Tibial nerve (tissue), 4 donors: ENCODE results near the gene NCOA1. TPM values are rescaled to one million over a fixed set of nuclear protein-coding genes. Genes with fewer than 3 reads are reported as not detected.
"Not testable (repeated sequence)": the region's sequence is repeated elsewhere in the genome, so short reads cannot be mapped to it uniquely, and the experiment has no call there.

Source experiments
- DNase-seq, 2 donors: peaks; one replicate each; pipeline ENCODE4 v3.0.0-alpha.2; 2019; ENCODE audit warnings: low spot score in 2 of 2
- H3K27ac ChIP-seq, 4 donors: fragments of 200-600 bp; sonication (generic) in 3 of 4; one replicate each; pipeline ENCODE4 v1.5.1; 2017 to 2019; ENCODE audit warnings: mild to moderate bottlenecking in 1 of 4
- H3K27me3 ChIP-seq, 2 donors: fragments of 200-600 bp; sonication (generic) in 1 of 2; one replicate each; pipeline versions ENCODE4 v1.5.1 to v1.6.0; 2017 to 2019
- H3K36me3 ChIP-seq, 3 donors: fragments of 200-600 bp; sonication (generic); one replicate each; pipeline ENCODE4 v1.5.1; 2018 to 2019
- H3K4me1 ChIP-seq, 4 donors: fragments of 200-600 bp; sonication (generic) in 3 of 4; one replicate each; pipeline ENCODE4 v1.5.1; 2017 to 2019
- H3K4me3 ChIP-seq, 4 donors: fragments of 200-600 bp; sonication (generic) in 3 of 4; one replicate each; pipeline ENCODE4 v1.5.1; 2017 to 2019; ENCODE audit warnings: mild to moderate bottlenecking in 1 of 4, moderate library complexity in 1 of 4
- H3K9me3 ChIP-seq, 4 donors: fragments of 200-600 bp; sonication (generic) in 3 of 4; one replicate each; pipeline ENCODE4 v1.5.1; 2017 to 2019
- EP300 ChIP-seq, 2 donors: sonication (generic); formaldehyde crosslinking; IDR thresholded peaks; one replicate each; pipeline ENCODE4 v1.6.1; 2017; ENCODE audit warnings: antibody characterized with exemption in 2 of 2, mild to moderate bottlenecking in 1 of 2
- POLR2A ChIP-seq, 2 donors: fragments of 450-650 bp; IDR thresholded peaks; one replicate each; pipeline ENCODE4 v1.6.1; 2017; ENCODE audit warnings: antibody characterized with exemption in 2 of 2, mild to moderate bottlenecking in 2 of 2, moderate library complexity in 2 of 2
- WGBS, 2 donors: methylation state at CpG; one replicate each; pipeline ENCODE4 v1.1.5; 2018; 5-methylcytosine and 5-hydroxymethylcytosine counted together
- total RNA-seq, 4 donors: library from RNA; depleted of rRNA; stranded (reverse); fragments of >200 nt; gene quantifications; one replicate each; pipeline ENCODE4 v1.1.0, GENCODE V29; 2016
- TF ChIP-seq, protein P1 (sequence below), 5 experiments: fragments of 200-600 bp in 3 of 5; fragments of 450-650 bp in 2 of 5; sonication (generic) in 3 of 5; IDR thresholded peaks; one replicate each; pipeline ENCODE4 v1.5.1; 2016 to 2019; ENCODE audit warnings: antibody characterized with exemption in 5 of 5, mild to moderate bottlenecking in 3 of 5, moderate library complexity in 2 of 5

The NCOA1 gene
- total RNA-seq, 4 donors from 2014 or later = 57.0 to 78.9 (median 59.3) TPM

GRCh38 chr2:24530796-24531195, 39.7 kb downstream of the NCOA1 start:
- Histone ChIP-seq H3K4me3 (no peak overlapping the region), H3K27me3 (no peaks in the 10 kb centered on the region), H3K4me1 (no peaks in the 10 kb centered on the region), H3K36me3 (no peaks in the 10 kb centered on the region), H3K27ac (no peak overlapping the region), H3K9me3 (peaks cover 0 to 42% (median 2%) of the 10 kb centered on the region in 4 donors)
- DNase-seq = no peak
- no peak for TF ChIP-seq EP300 (IDR thresholded peaks at IDR 0.05)
- no peak for TF ChIP-seq POLR2A (IDR thresholded peaks at IDR 0.05)
- TF ChIP-seq, protein P1, sequence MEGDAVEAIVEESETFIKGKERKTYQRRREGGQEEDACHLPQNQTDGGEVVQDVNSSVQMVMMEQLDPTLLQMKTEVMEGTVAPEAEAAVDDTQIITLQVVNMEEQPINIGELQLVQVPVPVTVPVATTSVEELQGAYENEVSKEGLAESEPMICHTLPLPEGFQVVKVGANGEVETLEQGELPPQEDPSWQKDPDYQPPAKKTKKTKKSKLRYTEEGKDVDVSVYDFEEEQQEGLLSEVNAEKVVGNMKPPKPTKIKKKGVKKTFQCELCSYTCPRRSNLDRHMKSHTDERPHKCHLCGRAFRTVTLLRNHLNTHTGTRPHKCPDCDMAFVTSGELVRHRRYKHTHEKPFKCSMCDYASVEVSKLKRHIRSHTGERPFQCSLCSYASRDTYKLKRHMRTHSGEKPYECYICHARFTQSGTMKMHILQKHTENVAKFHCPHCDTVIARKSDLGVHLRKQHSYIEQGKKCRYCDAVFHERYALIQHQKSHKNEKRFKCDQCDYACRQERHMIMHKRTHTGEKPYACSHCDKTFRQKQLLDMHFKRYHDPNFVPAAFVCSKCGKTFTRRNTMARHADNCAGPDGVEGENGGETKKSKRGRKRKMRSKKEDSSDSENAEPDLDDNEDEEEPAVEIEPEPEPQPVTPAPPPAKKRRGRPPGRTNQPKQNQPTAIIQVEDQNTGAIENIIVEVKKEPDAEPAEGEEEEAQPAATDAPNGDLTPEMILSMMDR (IDR thresholded peaks at IDR 0.05) = no peak

- not testable (repeated sequence) for H3K4me3 ChIP-seq, DNase-seq, H3K4me1 ChIP-seq, H3K27ac ChIP-seq, H3K36me3 ChIP-seq, H3K27me3 ChIP-seq
- WGBS, 2 donors = 97 to 98% methylated on average over 6 of the region's 6 CpGs
- peaks cover 0 to 46% (median 2%) of the 10 kb centered on the region in 4 donors for H3K9me3 ChIP-seq
Measured at GRCh38 chr2:24531610-24532009, 40.6 kb downstream of the NCOA1 start.

DNA sequence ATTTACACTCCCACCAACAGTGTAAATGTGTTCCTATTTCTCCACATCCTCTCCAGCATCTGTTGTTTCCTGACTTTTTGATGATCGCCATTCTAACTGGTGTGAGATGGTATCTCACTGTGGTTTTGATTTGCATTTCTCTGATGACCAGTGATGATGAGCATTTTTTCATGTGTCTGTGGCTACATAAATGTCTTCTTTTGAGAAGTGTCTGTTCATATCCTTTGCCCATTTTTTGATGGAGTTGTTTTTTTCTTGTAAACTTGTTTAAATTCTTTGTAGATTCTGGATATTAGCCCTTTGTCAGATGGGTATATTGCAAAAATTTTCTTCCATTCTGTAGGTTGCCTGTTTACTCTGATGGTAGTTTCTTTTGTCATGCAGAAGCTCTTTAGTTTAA, 41.0 kb downstream of the NCOA1 start:
- 97 to 100% methylated on average over 1 of the region's 1 CpG for WGBS, 2 donors
- not testable (repeated sequence) for DNase-seq

GRCh38 chr2:24533574-24533973, 42.5 kb downstream of the NCOA1 start:
- not testable (repeated sequence) for H3K27ac ChIP-seq, H3K4me3 ChIP-seq, H3K27me3 ChIP-seq, H3K4me1 ChIP-seq, H3K36me3 ChIP-seq, DNase-seq
- peaks cover 0 to 46% (median 2%) of the 10 kb centered on the region in 4 donors for H3K9me3 ChIP-seq
- 95 to 96% methylated on average over 3 of the region's 3 CpGs for WGBS, 2 donors

More for the DNA sequence above, 41.0 kb downstream of the NCOA1 start:
- not testable (repeated sequence) for H3K27me3 ChIP-seq, H3K27ac ChIP-seq, H3K4me1 ChIP-seq, H3K36me3 ChIP-seq, H3K4me3 ChIP-seq
- H3K9me3 ChIP-seq = peaks cover 0 to 46% (median 2%) of the 10 kb centered on the region in 4 donors

GRCh38 chr2:24538720-24539119, 47.7 kb downstream of the NCOA1 start:
- Histone ChIP-seq H3K4me3 (no peak overlapping the region), H3K27ac (no peak overlapping the region)
- 89 to 91% methylated on average over 4 of the region's 4 CpGs for WGBS, 2 donors

GRCh38 chr2:24539258-24539657, 48.2 kb downstream of the NCOA1 start:
- H3K4me3 ChIP-seq = no peak overlapping the region

More at GRCh38 chr2:24538720-24539119, 47.7 kb downstream of the NCOA1 start:
- H3K36me3 ChIP-seq = peaks cover 0 to 9% (median 0%) of the 10 kb centered on the region in 3 donors
- peaks cover 0 to 10% (median 5%) of the 10 kb centered on the region in 4 donors for H3K9me3 ChIP-seq
- peaks cover 0 to 7% (median 3%) of the 10 kb centered on the region in 4 donors for H3K4me1 ChIP-seq
- H3K27me3 ChIP-seq = no peaks in the 10 kb centered on the region
- TF ChIP-seq, protein P1 (IDR thresholded peaks at IDR 0.05) = no peak
- TF ChIP-seq POLR2A (IDR thresholded peaks at IDR 0.05) (no peak), EP300 (IDR thresholded peaks at IDR 0.05) (no peak)
- DNase-seq = no peak

More at GRCh38 chr2:24539258-24539657, 48.2 kb downstream of the NCOA1 start:
- WGBS, 2 donors = 94 to 95% methylated on average over 1 of the region's 1 CpG
- Histone ChIP-seq H3K27ac (no peak overlapping the region), H3K4me1 (peaks cover 0 to 7% (median 3%) of the 10 kb centered on the region in 4 donors), H3K9me3 (peaks cover 0 to 10% (median 5%) of the 10 kb centered on the region in 4 donors), H3K36me3 (peaks cover 0 to 9% (median 0%) of the 10 kb centered on the region in 3 donors), H3K27me3 (no peaks in the 10 kb centered on the region)
- no peak for DNase-seq
- TF ChIP-seq EP300 (IDR thresholded peaks at IDR 0.05) (no peak), POLR2A (IDR thresholded peaks at IDR 0.05) (no peak)
- TF ChIP-seq, protein P1 (IDR thresholded peaks at IDR 0.05) = no peak
